GM18858 (cell line): ENCODE measurements around the gene MAP2K7.
"Not testable (repeated sequence)": the region's sequence is repeated elsewhere in the genome, so short reads cannot be mapped to it uniquely, and the experiment has no call there.

Experiments used
- ATAC-seq: cut with Tn5 transposase; IDR thresholded peaks from one replicate; pipeline ENCODE4 v1.9.1; 2021; ENCODE audit not compliant: unreplicated experiment

The MAP2K7 gene

GRCh38 chr19:7907122-7907521, 3.4 kb downstream of the MAP2K7 start:
- no peak for ATAC-seq

GRCh38 chr19:7907544-7907943, 3.9 kb downstream of the MAP2K7 start:
- no peak for ATAC-seq

GRCh38 chr19:7908078-7908699, 4.5 kb downstream of the MAP2K7 start:
- no peak for ATAC-seq

GRCh38 chr19:7908742-7909461, 5.2 kb downstream of the MAP2K7 start:
- ATAC-seq = no peak

GRCh38 chr19:7909471-7910067, 5.9 kb downstream of the MAP2K7 start:
- ATAC-seq = no peak

- ATAC-seq = no peak
Measured at GRCh38 chr19:7910321-7911161, 6.9 kb downstream of the MAP2K7 start.

- ATAC-seq = no peak
Measured at GRCh38 chr19:7911508-7912143, 7.9 kb downstream of the MAP2K7 start.

GRCh38 chr19:7912144-7912696, 8.5 kb downstream of the MAP2K7 start:
- ATAC-seq = no peak

GRCh38 chr19:7912697-7913564, 9.3 kb downstream of the MAP2K7 start:
- no peak for ATAC-seq

- no peak for ATAC-seq
Measured at GRCh38 chr19:7913652-7914051, 10.0 kb downstream of the MAP2K7 start.

- no peak for ATAC-seq
Measured at GRCh38 chr19:7914099-7914498, 10.4 kb downstream of the MAP2K7 start.

- no peak for ATAC-seq
Measured at GRCh38 chr19:7914598-7915045, 10.9 kb downstream of the MAP2K7 start, which contains the start of gene TGFBR3L. Gene TGFBR3L, plus strand, starts transcription at chr19:7914830.

- ATAC-seq = no peak
Measured at GRCh38 chr19:7915250-7916102, 11.8 kb downstream of the MAP2K7 start.

GRCh38 chr19:7916103-7916954, 12.7 kb downstream of the MAP2K7 start:
- no peak for ATAC-seq

GRCh38 chr19:7916955-7917266, 13.2 kb downstream of the MAP2K7 start:
- no peak for ATAC-seq

GRCh38 chr19:7917267-7918061, 13.8 kb downstream of the MAP2K7 start:
- no peak for ATAC-seq

GRCh38 chr19:7918062-7918614, 14.5 kb downstream of the MAP2K7 start:
- ATAC-seq = not testable (repeated sequence)
